Motor neuron (in vitro differentiated cells): Measurements from ENCODE around the gene NIFK. TPM values are rescaled to one million over a fixed set of nuclear protein-coding genes. Genes with fewer than 3 reads are reported as not detected.
A peak's percentile ranks its signal among the peaks of the same experiment; 100 is the strongest.

Experiments
- ATAC-seq, 8 experiments: fragments of 200-7000 bp; cut with Tn5 transposase; replicated peaks in 6 of 8; 2 replicates each; pipeline ENCODE4 v1.8.0; 2021; ENCODE audit warnings: mild to moderate bottlenecking in 8 of 8, moderate library complexity in 8 of 8
- H3K27ac ChIP-seq, 2 donors: fragments of 250-450 bp; sonication (Bioruptor Pico); 2 replicates each; pipeline ENCODE4 v1.9.0; 2021; ENCODE audit warnings: antibody characterized with exemption in 2 of 2, mild to moderate bottlenecking in 2 of 2, moderate library complexity in 1 of 2
- H3K4me1 ChIP-seq, 2 donors: fragments of 250-450 bp; sonication (Bioruptor Pico); replicated peaks in 1 of 2; 2 replicates each; pipeline ENCODE4 v1.6.1; 2021; ENCODE audit warnings: antibody characterized with exemption in 2 of 2, mild to moderate bottlenecking in 2 of 2, moderate library complexity in 1 of 2
- H3K4me3 ChIP-seq, 5 donors: fragments of 250-450 bp; sonication (Bioruptor Pico); 2 replicates each; pipeline ENCODE4 v1.9.0; 2021; ENCODE audit warnings: antibody characterized with exemption in 5 of 5, mild to moderate bottlenecking in 5 of 5, moderate library complexity in 4 of 5
- WGBS, 10 experiments: fragments of 450-650 bp; shearing (Covaris generic); methylation state at CpG; one replicate each; pipeline ENCODE4 v1.0.0; 2022; 5-methylcytosine and 5-hydroxymethylcytosine counted together
- in situ Hi-C, 9 experiments: fragments of 400-800 bp; cut with MboI; loops; one replicate each; pipeline ENCODE4 v1.15.0; 2021; ENCODE audit warnings: low sequenced_read_pairs in 9 of 9, low pct_unique_long_range_greater_than_20kb in 2 of 9; ENCODE audit not compliant: unreplicated experiment in 9 of 9
- total RNA-seq, 8 experiments: library from RNA; unstranded; fragments of 300-600 nt; gene quantifications; 2 replicates each; pipeline versions ENCODE4 v1.2.3 to v1.2.4, GENCODE V29; 2022

Gene NIFK
- total RNA-seq: 100 to 1,000 TPM in 1 of 8 experiments, 10 to 100 TPM in 7; 34.1 to 106 (median 60.4) TPM

DNA sequence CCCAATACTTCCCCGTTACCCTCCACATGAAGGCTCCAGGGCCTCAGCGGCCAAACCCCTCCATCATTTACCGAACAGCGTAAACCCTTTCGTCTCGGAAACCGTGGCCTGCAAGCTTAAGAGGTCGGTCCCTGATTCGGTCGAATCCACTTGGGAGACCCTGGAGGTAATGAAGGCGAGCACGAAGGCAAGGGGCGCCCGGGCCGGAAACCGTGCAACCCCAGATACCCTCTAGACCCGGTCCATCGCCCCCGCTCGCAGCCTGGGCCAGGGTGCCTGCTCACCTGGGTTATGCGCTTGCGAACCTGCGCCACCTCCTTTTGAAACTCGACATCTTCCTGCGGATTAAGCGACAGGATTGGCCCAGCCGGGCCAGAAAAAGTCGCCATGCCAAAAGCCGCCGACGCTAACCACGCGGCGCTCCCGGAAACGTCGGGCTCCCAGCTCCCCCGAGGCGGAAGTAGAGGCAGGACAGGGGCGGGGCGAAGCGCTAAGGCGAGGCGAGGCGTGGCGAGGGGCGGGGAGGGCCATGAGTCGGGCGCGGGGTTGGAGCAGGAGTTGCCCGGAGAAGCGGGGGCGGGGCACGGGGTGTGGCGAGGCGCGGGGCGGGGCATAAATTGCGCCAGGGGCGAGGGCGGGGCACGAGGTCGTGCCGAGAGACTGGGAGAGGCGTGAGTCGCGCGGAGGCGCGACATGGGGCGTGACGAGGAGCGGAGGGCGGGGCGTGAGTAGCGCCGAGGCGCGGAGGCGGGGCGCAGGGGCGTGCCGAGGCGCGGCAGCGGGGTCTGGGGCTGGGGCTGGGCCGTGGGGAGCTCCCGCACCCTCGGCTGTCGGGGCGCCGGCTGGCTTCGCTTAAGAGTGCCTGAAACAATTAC is at the start of gene NIFK:
TSS of gene NIFK (minus strand) at position 414 of the 875 bp plus-strand sequence. CDS start at position 389, 25 bp downstream.
- 0 to 7% (median 0%) methylated on average over 2 to 15 of the region's 93 CpGs; no CpG with 5 or more reads in 2 of the 10 experiments for WGBS, 10 experiments
- ATAC-seq: peak; percentile 94 to 97 (median 96)
- in situ Hi-C loops: no loop called here
- Histone ChIP-seq H3K4me1 (peaks cover 0 to 6% of the 10 kb centered on the region in 2 donors), H3K27ac (peak within 1 kb of the TSS; percentile 48 to 88), H3K4me3 (peak within 1 kb of the TSS; percentile 49 to 83 (median 77))

DNA sequence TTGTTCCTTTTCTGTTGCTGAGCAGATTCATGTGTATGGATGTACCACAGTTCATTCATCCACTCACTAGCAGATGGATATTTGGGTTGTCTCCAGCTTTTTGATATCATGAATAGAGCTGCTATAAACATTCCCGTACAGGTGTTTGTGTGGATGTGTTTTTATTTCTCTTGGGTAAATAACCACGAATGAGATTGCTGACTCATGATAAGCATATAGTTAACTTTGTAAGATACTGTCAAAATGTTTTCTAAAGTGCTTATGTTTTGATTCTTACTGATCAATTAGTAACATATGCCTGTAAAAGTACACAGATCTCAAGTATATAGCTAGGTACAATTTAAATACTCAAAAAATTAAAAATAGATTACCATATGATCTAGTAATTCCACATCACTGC is 46.5 kb upstream of the NIFK start:
- H3K27ac ChIP-seq: no peak overlapping the region
- no peak overlapping the region for H3K4me3 ChIP-seq
- 33 to 100% (median 49%) methylated on average over 1 to 2 of the region's 2 CpGs; no CpG with 5 or more reads in 3 of the 10 experiments for WGBS, 10 experiments
- no peaks in the 10 kb centered on the region for H3K4me1 ChIP-seq
- in situ Hi-C loops: no loop called here
- no peak for ATAC-seq

DNA sequence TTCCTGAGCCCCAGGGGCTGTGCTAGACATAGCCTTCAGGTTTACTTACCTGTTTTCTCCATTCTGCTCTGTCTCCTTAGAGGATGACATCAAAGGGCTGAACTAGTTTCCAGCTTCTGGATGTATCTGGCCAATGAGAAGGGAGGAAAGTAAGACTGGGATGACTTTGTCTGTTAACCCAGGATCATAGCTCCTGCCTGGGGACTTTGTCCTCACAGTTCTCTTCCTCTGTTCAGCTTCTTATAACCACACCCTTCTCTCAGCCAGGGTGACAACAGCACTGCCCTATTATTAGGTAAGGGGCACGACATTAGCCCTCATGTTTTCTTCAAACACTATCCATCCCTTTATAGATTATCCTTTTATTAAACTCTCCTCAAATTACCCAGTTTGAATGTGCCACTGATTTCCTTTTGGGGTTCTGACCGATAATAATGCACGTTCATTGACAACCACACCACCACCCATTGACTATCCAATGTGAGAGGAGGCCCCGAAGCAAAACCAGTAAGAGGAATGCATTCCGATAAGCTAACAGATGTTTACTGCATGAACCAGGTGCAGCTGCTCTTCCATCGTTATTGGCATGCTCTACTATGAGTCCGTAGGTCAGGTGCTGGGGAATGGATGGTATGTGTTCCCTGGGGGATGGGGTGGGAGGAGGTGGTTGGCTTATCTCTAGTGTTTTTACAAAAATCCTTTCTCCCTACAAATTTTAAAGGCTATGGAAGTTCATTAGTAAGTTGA is 42.2 kb upstream of the NIFK start:
- 40 to 100% (median 87%) methylated on average over 1 to 5 of the region's 7 CpGs for WGBS, 10 experiments

DNA sequence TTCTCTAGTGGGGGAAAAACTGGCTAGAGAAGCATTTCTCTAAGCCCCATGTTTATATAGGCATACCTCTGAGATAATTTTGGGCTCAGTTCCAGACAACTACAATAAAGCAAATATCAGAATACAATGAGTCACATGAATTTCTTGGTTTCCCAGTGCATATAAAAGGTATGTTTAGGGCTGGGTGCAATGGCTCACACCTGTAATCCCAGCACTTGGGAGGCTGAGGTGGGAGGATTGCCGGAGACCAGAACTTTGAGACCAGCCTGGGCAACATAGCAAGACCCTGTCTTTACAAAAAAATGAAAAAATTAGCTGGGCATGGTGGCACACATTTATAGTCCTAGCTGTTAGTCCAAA is 41.0 kb upstream of the NIFK start:
- ATAC-seq: no peak

More for the DNA sequence above, 42.2 kb upstream of the NIFK start:
- ATAC-seq: peak in 1 of 8 experiments; percentile 33
- Histone ChIP-seq H3K4me3 (no peak overlapping the region), H3K27ac (no peak overlapping the region), H3K4me1 (no peaks in the 10 kb centered on the region)
- in situ Hi-C loops: no loop called here

DNA sequence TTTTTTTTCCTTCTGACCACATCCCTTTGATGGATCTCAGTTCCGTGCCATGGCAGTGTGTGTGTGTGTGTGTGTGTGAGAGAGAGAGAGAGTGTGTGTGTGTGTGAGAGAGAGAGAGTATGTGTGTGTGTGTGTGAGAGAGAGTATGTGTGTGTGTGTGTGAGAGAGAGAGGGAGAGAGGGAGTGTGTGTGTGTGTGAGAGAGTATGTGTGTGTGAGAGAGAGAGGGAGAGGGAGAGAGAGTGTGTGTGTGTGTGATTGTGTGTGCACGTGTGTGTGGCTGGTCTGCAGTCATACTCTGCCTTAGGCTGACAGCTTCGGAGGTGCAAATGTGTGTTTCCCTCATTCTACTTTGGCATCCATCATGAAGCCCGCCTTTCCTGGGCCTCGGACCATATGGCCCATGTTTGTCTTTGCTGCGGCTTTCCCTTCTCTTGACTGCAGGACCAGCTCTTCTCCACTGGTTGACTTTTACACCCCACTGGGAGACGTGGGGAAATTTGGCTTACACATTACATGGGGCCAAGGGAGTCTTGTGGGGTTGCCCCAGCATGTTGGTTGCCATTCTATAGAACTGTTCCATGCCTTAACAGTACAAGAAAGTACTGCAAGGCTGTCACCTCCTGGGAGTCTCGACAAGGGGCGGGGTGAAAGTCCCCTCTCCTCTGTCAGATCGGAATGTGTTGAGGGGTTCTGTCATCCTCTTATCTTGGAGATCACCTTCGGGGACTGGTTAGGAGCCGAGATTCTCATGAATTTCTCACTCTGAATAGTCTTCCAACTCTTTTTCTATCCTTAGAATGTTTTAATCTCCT is 40.4 kb upstream of the NIFK start:
- Histone ChIP-seq H3K27ac (no peak overlapping the region), H3K4me1 (no peaks in the 10 kb centered on the region), H3K4me3 (no peak overlapping the region)
- in situ Hi-C loops: no loop called here
- WGBS, 10 experiments: 17 to 92% (median 76%) methylated on average over 1 to 9 of the region's 12 CpGs; no CpG with 5 or more reads in 2 of the 10 experiments
- ATAC-seq: no peak

More for the DNA sequence above, 41.0 kb upstream of the NIFK start:
- Histone ChIP-seq H3K4me1 (no peaks in the 10 kb centered on the region), H3K4me3 (no peak overlapping the region), H3K27ac (no peak overlapping the region)
- in situ Hi-C loops: no loop called here
- WGBS, 10 experiments: 60 to 100% (median 100%) methylated on average over 1 of the region's 1 CpG; no CpG with 5 or more reads in 5 of the 10 experiments

DNA sequence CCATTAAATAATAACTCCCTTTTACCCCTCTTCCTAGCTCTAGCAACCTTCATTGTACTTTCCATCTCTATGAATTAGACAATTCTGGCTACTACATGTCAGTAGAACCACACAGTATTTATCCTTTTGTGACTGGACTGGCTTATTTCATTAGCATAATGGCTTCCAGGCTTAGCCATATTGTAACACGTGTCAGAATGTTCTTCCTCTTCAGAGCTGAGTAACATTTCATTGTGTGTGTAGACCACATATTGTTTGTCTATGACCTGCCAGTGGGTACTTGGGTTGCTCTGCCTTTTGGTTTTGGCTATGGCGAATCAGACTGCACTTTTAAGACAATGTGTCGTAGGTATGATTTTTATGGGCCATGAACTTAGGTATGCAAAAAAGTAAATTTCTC is 39.7 kb upstream of the NIFK start:
- ATAC-seq: peak in 1 of 8 experiments; percentile 18
- Histone ChIP-seq H3K27ac (no peak overlapping the region), H3K4me3 (no peak overlapping the region), H3K4me1 (no peaks in the 10 kb centered on the region)
- in situ Hi-C loops: no loop called here
- WGBS, 10 experiments: 29 to 100% (median 52%) methylated on average over 1 to 3 of the region's 3 CpGs; no CpG with 5 or more reads in 2 of the 10 experiments

DNA sequence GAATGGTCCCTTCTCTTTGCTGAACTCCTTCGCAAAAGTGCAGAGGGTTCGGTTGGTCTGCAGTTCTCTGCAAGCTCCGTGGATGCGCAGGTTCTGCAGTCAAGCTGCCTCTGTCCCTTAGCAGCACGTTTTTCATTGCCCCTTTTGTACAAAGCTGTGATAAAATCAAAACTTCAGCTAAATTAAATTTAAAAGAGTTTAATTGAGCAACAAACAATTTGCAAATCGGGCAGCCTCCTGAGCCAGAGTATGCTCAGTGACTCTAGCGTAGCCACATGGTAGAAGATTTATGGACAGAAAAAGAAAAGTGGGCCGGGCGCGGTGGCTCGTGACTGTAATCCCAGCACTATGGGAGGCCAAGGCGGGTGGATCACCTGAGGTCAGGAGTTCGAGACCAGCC is 37.6 kb upstream of the NIFK start:
- Histone ChIP-seq H3K4me3 (no peak overlapping the region), H3K4me1 (no peaks in the 10 kb centered on the region), H3K27ac (no peak overlapping the region)
- in situ Hi-C loops: no loop called here
- 40 to 93% (median 76%) methylated on average over 1 to 11 of the region's 13 CpGs for WGBS, 10 experiments
- peak in 2 of 8 experiments; percentile 50 to 61 for ATAC-seq

DNA sequence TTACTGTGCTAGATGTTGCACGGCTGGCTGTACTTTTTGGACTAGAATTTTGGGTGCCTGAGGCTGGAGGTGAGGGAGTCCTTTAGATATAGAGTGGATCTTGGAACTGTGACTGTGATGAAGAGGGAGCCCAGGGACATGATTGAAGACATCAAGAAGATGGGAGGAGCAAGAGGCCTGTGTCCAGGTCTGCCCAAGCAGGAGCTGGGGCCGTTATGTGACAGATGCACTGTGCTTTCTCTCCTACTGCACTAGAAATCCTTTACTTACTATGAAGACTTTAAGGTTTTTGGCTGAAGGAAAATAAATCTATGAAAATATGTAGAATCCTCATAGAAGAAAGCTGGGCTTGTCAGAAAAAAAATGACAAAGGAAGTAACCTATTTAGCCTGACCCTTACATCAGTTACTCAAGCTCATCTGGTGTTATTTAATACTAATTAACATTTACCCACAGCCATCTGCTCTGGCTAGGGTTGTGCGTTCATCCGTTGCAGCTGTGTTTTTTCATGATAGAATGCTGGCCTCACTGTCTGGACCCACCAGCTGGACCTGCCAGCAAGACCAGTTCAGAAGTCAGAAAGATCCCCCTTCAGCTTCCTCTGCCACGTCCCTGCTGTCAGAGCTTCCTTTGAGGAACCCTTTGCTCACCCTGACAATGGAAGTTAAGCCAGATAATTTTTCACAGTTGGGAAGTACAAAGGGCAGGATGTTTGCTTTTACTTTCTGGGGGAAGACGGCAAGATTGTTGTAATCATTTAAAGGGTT is 35.5 kb upstream of the NIFK start:
- in situ Hi-C loops: no loop called here
- Histone ChIP-seq H3K27ac (peak overlapping the region in 1 of 2 donors; percentile 17), H3K4me1 (no peaks in the 10 kb centered on the region), H3K4me3 (no peak overlapping the region)
- peak; percentile 53 to 94 (median 72) for ATAC-seq
- WGBS, 10 experiments: 0 to 75% (median 46%) methylated on average over 1 to 6 of the region's 6 CpGs; no CpG with 5 or more reads in 1 of the 10 experiments

DNA sequence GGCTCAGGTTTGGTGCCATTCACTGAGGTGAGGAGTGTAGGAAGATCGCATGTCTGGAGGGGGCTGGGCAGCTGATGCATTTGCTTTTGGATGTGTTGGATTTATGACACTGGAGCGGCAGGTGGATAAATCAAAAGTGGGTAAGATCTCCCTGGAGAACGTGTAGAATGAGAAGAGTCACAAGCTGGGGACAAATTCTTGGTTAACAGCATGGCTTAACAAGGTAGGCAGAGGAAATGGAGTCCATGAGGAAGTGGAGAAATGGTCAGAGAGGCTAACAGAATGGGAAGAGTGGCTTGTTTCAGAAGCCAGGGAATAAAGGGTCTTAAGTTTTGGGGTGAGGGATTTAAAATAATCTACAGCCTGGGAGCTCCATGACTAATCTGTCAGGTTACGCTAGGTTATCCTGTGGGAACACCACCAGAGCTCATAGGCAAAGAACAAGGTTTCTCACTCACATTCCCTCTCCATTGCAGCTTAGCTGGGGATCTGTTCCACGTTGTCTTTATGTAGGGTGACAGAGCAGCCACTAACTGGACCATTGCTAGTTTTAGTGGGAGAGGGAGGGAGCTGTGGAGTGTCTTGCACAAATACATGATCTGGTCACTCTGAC is 31.6 kb upstream of the NIFK start:
- no peaks in the 10 kb centered on the region for H3K4me1 ChIP-seq
- 60 to 100% (median 85%) methylated on average over 1 to 4 of the region's 5 CpGs for WGBS, 10 experiments
- no peak for ATAC-seq
- in situ Hi-C loops: no loop called here
- H3K27ac ChIP-seq: no peak overlapping the region
- H3K4me3 ChIP-seq: no peak overlapping the region

DNA sequence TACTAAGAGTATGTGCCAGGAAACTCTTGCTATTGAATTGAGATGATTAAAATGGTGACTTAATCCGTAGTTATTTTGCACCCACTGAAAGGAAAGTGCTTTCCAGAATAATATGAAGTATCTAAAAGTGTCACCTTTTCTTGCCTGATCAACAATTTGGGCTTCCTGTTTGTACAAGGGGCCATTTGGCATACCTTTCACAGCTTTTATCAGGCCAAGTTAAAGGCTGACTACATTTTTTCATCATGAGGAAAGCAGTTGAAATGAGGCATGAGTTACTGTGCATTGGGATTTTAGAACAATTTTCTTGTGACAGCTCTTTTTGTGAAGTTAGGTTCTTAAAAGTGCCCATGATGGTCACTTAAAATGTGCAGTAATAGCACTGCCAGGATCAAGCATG is 29.9 kb upstream of the NIFK start:
- in situ Hi-C loops: no loop called here
- 100% methylated on average over 1 of the region's 1 CpG; no CpG with 5 or more reads in 4 of the 10 experiments for WGBS, 10 experiments
- H3K4me3 ChIP-seq: no peak overlapping the region
- ATAC-seq: no peak
- H3K27ac ChIP-seq: no peak overlapping the region
- no peaks in the 10 kb centered on the region for H3K4me1 ChIP-seq

DNA sequence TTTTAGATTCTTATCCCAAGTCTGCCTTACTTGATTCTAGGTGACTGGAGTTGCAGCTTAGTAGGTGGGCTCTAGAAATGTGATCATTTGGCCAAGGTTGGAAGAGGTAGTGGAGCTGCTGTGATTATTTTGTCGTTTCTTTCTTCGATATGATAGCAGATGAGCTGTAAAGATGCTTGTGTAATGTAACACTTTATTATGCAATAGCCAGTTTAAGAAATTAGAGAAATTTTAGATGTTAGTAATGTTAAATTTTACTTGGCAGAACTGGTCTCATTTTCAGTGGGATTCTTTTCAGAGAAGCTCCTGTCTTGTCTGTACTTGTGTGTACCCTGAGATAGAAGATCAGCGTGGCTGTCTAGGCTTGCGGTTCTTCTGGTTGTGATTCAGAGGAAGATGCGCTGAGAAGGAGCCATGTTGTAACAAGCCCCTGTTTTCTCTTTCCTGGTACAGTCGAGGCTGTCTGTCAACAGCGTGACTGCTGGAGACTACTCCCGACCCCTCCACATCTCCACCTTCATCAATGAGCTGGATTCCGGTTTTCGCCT is 28.1 kb upstream of the NIFK start:
- no peaks in the 10 kb centered on the region for H3K4me1 ChIP-seq
- no peak overlapping the region for H3K27ac ChIP-seq
- ATAC-seq: no peak
- H3K4me3 ChIP-seq: no peak overlapping the region
- in situ Hi-C loops: no loop called here
- 68 to 100% (median 91%) methylated on average over 2 to 10 of the region's 10 CpGs; no CpG with 5 or more reads in 1 of the 10 experiments for WGBS, 10 experiments
